Measurements from ENCODE around the gene LACC1.

DNA sequence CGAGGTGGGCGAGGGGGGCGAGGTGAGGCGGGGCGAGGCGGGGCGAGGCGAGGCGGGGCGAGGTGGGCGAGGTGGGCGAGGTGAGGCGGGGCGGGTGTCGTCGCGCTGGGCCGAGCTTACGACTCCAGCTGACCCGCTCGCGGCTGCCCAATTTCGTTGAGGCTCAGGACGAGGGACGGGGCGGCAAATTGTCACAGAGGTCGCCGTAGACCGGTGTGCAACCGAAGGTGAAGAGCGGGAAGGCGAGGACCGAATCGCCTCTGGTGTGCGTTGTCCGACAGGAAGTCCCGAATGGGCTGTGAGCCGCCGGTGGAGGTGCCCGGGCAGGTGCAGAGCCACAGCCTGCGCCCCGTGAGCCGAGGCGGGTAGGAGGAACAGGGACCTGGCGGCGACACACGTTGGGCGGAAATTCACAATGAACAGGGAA lies at the start of gene LACC1:
- TF ChIP-seq EZH2 (IDR thresholded peaks at IDR 0.05; ENCODE audit: insufficient read depth, poor library complexity, severe bottlenecking) = no peak
- TF ChIP-seq EZH2phosphoT487 (IDR thresholded peaks at IDR 0.05; ENCODE audit: insufficient read depth, low read depth) = no peak

Measured in GM23248 (cell line).